ENCODE data around the gene CLASP1. TPM values are rescaled to one million over a fixed set of nuclear protein-coding genes. Genes with fewer than 3 reads are reported as not detected.

The CLASP1 gene
- total and polyA plus RNA-seq, 2 of the 8 experiments (the other 6 are each of a cell fraction or from before 2014, with no cell fraction given) = 7.3 to 53.9 TPM

GRCh38 chr2:121667618-121668017 lies 18.4 kb upstream of the CLASP1 start:
- no peak for DNase-seq (ENCODE audit: low read depth in 1 of 2, low spot score in 2 of 2)
- no peak overlapping the region for H3K4ac ChIP-seq (replicated peaks; ENCODE audit: insufficient read length, low read depth, low read length)

More at GRCh38 chr2:121667618-121668017, 18.4 kb upstream of the CLASP1 start:
- Histone ChIP-seq H3K79me1 (ENCODE audit: low read depth, low read length) (no peaks in the 10 kb centered on the region), H3K9ac (replicated peaks in 1 of 4; ENCODE audit: extremely low read depth in 1 of 4, low read depth in 3 of 4, low read length in 3 of 4) (no peak overlapping the region), H4K91ac (replicated peaks; ENCODE audit: insufficient read length, low read length) (no peak overlapping the region), H3K14ac (ENCODE audit: insufficient read length) (no peak overlapping the region), H4K5ac (ENCODE audit: insufficient read length, low read depth, low read length) (no peak overlapping the region), H3K9me3 (ENCODE audit: insufficient read depth in 2 of 2, low read depth in 1 of 2, low read length in 1 of 2) (peaks cover 0 to 8% of the 10 kb centered on the region in 2 experiments; a peak in 2 of 4 replicates), H2BK20ac (ENCODE audit: low read length) (no peak overlapping the region), H3K23ac (ENCODE audit: insufficient read length) (no peak overlapping the region), H2AFZ (ENCODE audit: low read length) (no peak overlapping the region), H3K56ac (replicated peaks; ENCODE audit: insufficient read length, low read depth, low read length) (no peak overlapping the region), H3K23me2 (ENCODE audit: low read depth, low read length) (no peaks in the 10 kb centered on the region), H3K4me3 (ENCODE audit: extremely low read depth in 1 of 4, insufficient read depth in 2 of 4, low read depth in 3 of 4, low read length in 4 of 4) (no peak overlapping the region), H3K79me2 (ENCODE audit: control insufficient read depth in 1 of 2, insufficient read depth in 2 of 2, low read length in 2 of 2) (peaks cover 0 to 26% of the 10 kb centered on the region in 2 experiments; a peak in 2 of 4 replicates), H4K20me1 (replicated peaks in 1 of 2; ENCODE audit: control insufficient read depth in 1 of 2, insufficient read depth in 2 of 2, low read length in 2 of 2) (no peaks in the 10 kb centered on the region), H3K4me1 (replicated peaks in 1 of 4; ENCODE audit: control insufficient read depth in 3 of 4, insufficient read depth in 4 of 4, low read length in 3 of 4) (peaks cover 0 to 6% (median under 1%) of the 10 kb centered on the region in 4 experiments; a peak in 3 of 7 replicates), H3K4me2 (ENCODE audit: insufficient read depth in 1 of 2, low read depth in 2 of 2, low read length in 2 of 2) (no peak overlapping the region), H2AK5ac (ENCODE audit: low read depth, low read length) (no peak overlapping the region), H2BK5ac (ENCODE audit: low read depth, low read length) (no peak overlapping the region), H2BK120ac (replicated peaks; ENCODE audit: low read depth, low read length) (no peak overlapping the region), H2BK15ac (ENCODE audit: low read length) (no peak overlapping the region), H4K8ac (ENCODE audit: extremely low read depth, insufficient read depth, low read length) (no peak overlapping the region), H2BK12ac (ENCODE audit: low read depth, low read length) (no peak overlapping the region), H3K18ac (ENCODE audit: extremely low read depth, low read length) (no peak overlapping the region), H3K27ac (ENCODE audit: low read depth, low read length) (no peak overlapping the region), H3K36me3 (ENCODE audit: control insufficient read depth in 2 of 4, insufficient read depth in 4 of 4, low read length in 3 of 4) (no peaks in the 10 kb centered on the region), H3K27me3 (replicated peaks in 1 of 4; ENCODE audit: control insufficient read depth in 3 of 4, extremely low read depth in 1 of 4, insufficient read depth in 3 of 4, low read length in 3 of 4) (no peaks in the 10 kb centered on the region; a peak in 1 of 7 replicates)
- no peak for TF ChIP-seq JUN (IDR thresholded peaks at IDR 0.05; ENCODE audit: low read depth, low read length)
- WGBS, 2 experiments (ENCODE audit: extremely low coverage in 1 of 2, insufficient coverage in 1 of 2, insufficient read length in 1 of 2, insufficient replicate concordance in 2 of 2, low coverage in 1 of 2, low lambda C conversion rate in 2 of 2, missing lambda C conversion rate in 1 of 2) = 100% methylated on average over 1 of the region's 1 CpG; no CpG with 5 or more reads in 1 of the 2 experiments
- FAIRE-seq = no peak
- ChIA-PET CTCF (ENCODE audit: partially characterized antibody) (interaction anchor here (0.9 to 1.9 kb wide), 3 partner anchors 18 to 34 kb away, joined by 3 to 5 read pairs (median 4); partner anchors contain the start of gene CLASP1), POLR2A (ENCODE audit: partially characterized antibody) (interaction anchor here (0.6 to 4.5 kb wide), 5 partner anchors 12 to 475 kb away, joined by 3 to 24 read pairs (median 3); partner anchors contain the start of gene CLASP1)

Data from H1 (cell line).